GM23248 (cell line): ENCODE measurements around the gene LYSET. TPM values are rescaled to one million over a fixed set of nuclear protein-coding genes. Genes with fewer than 3 reads are reported as not detected.

ENCODE experiments used
- DNase-seq: peaks from one replicate; pipeline ENCODE4 v3.0.0-alpha.2; 2015
- H2AFZ ChIP-seq: fragments of 200-600 bp; sonication (generic); 2 replicates; pipeline ENCODE4 v1.6.1; 2016; ENCODE audit warnings: antibody characterized with exemption
- H3F3A ChIP-seq: fragments of 200-600 bp; sonication (generic); 2 replicates; pipeline ENCODE4 v1.6.1; 2016; ENCODE audit warnings: mild to moderate bottlenecking, antibody characterized with exemption, mixed run types; ENCODE audit not compliant: insufficient read depth
- H3K27ac ChIP-seq: fragments of 200-600 bp; sonication (generic); 2 replicates; pipeline ENCODE4 v1.5.1; 2016; ENCODE audit warnings: mild to moderate bottlenecking
- H3K27me3 ChIP-seq: fragments of 200-600 bp; sonication (generic); replicated peaks from 2 replicates; pipeline ENCODE4 v1.6.1; 2016; ENCODE audit warnings: mild to moderate bottlenecking; ENCODE audit not compliant: insufficient read depth
- H3K36me3 ChIP-seq: fragments of 200-600 bp; sonication (generic); 2 replicates; pipeline ENCODE4 v1.6.1; 2016; ENCODE audit warnings: low read depth, mild to moderate bottlenecking
- H3K4me1 ChIP-seq: fragments of 200-600 bp; sonication (generic); 2 replicates; pipeline ENCODE4 v1.6.1; 2016; ENCODE audit warnings: mild to moderate bottlenecking; ENCODE audit not compliant: insufficient read depth
- H3K4me2 ChIP-seq: fragments of 200-600 bp; sonication (generic); one replicate; pipeline ENCODE4 v1.6.1; 2016; ENCODE audit warnings: mild to moderate bottlenecking; ENCODE audit not compliant: unreplicated experiment
- H3K4me3 ChIP-seq: fragments of 200-600 bp; sonication (generic); 2 replicates; pipeline ENCODE4 v1.5.1; 2016; ENCODE audit warnings: mild to moderate bottlenecking
- H3K79me2 ChIP-seq: fragments of 200-600 bp; sonication (generic); 2 replicates; pipeline ENCODE4 v1.6.1; 2016; ENCODE audit warnings: mild to moderate bottlenecking; ENCODE audit not compliant: insufficient read depth
- H3K9ac ChIP-seq: fragments of 200-600 bp; sonication (generic); 2 replicates; pipeline ENCODE4 v1.6.1; 2016; ENCODE audit warnings: mild to moderate bottlenecking
- H3K9me2 ChIP-seq: fragments of 200-600 bp; sonication (generic); 2 replicates; pipeline ENCODE4 v1.6.1; 2016; ENCODE audit warnings: mixed run types, mild to moderate bottlenecking, moderate library complexity; ENCODE audit not compliant: insufficient read depth
- H3K9me3 ChIP-seq: fragments of 200-600 bp; sonication (generic); one replicate; pipeline ENCODE4 v1.6.1; 2017; ENCODE audit warnings: low read depth
- H4K20me1 ChIP-seq: fragments of 200-600 bp; sonication (generic); 2 replicates; pipeline ENCODE4 v1.6.0; 2016; ENCODE audit not compliant: insufficient read depth
- EZH2 ChIP-seq: fragments of 200-600 bp; sonication (generic); IDR thresholded peaks from 2 replicates; pipeline ENCODE4 v1.6.1; 2018; ENCODE audit warnings: antibody characterized with exemption, mild to moderate bottlenecking; ENCODE audit not compliant: insufficient read depth, poor library complexity, severe bottlenecking
- EZH2phosphoT487 ChIP-seq: fragments of 200-600 bp; sonication (generic); IDR thresholded peaks from 2 replicates; pipeline ENCODE4 v1.6.1; 2018; ENCODE audit warnings: antibody characterized with exemption, moderate library complexity, mild to moderate bottlenecking, low read depth; ENCODE audit not compliant: insufficient read depth
- WGBS, 2 experiments: methylation state at CpG; one replicate each; pipeline ENCODE4 v1.1.6; 2015 to 2017; ENCODE audit warnings: low lambda C conversion rate in 2 of 2, low coverage in 1 of 2; ENCODE audit errors: missing lambda C conversion rate in 2 of 2; 5-methylcytosine and 5-hydroxymethylcytosine counted together
- in situ Hi-C: fragments of 300-500 bp; cut with MboI; formaldehyde crosslinking; loops from 2 replicates; pipeline ENCODE4 v1.15.0; 2020
- polyA plus RNA-seq: library from polyadenylated mRNA; unstranded; fragments of >200 nt; fragmentation: Nextera tagmentation; extraction: Ambion mirVana; gene quantifications from 2 replicates; pipeline ENCODE4 v1.2.1, GENCODE V29; 2016
- total RNA-seq: library from RNA; depleted of rRNA; stranded (reverse); fragments of >200 nt; shearing (Covaris generic); gene quantifications from 2 replicates; pipeline ENCODE4 v1.2.3, GENCODE V29; 2014

Gene LYSET
- total and polyA plus RNA-seq, 2 experiments from 2014 or later, result 7.7 to 18.5 TPM

- Histone ChIP-seq H4K20me1 (no peaks in the 10 kb centered on the region), H2AFZ (no peak overlapping the region), H3K27ac (no peak overlapping the region), H3K9ac (no peak overlapping the region), H3K9me3 (no peaks in the 10 kb centered on the region), H3K4me3 (no peak overlapping the region), H3K4me1 (no peaks in the 10 kb centered on the region), H3K4me2 (no peak overlapping the region), H3K36me3 (no peaks in the 10 kb centered on the region), H3K27me3 (no peaks in the 10 kb centered on the region), H3K79me2 (no peaks in the 10 kb centered on the region; the same call in 1 of the 2 replicates), H3K9me2 (no peaks in the 10 kb centered on the region), H3F3A (no peaks in the 10 kb centered on the region)
- in situ Hi-C loops, result no loop called here
- DNase-seq, result no peak
- WGBS, 2 experiments, result 58 to 71% methylated on average over 1 of the region's 1 CpG
- TF ChIP-seq EZH2 (no peak), EZH2phosphoT487 (no peak)
Measured at GRCh38 chr14:93195316-93195999, 10.3 kb downstream of the LYSET start.

DNA sequence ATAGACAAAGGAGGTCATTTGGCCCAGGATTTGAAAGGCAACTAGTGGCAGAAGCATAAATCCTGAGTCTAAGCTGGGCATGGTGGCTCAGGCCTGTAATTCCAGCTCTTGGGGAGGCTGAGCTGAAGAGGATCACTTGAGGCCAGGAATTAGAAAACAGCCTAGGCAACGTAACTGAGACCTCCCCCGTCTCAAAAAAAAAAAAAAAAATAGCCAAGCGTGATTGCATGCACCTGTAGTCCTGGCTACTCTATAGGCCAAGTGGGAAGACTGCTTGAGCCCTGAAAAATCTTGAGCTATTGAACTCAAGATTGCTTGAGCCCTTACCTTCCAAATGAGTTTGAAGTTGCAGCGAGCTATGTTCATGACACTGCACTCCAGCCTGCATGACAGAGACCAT lies 13.9 kb downstream of the LYSET start:
- peaks cover 17% of the 10 kb centered on the region for H3K79me2 ChIP-seq

DNA sequence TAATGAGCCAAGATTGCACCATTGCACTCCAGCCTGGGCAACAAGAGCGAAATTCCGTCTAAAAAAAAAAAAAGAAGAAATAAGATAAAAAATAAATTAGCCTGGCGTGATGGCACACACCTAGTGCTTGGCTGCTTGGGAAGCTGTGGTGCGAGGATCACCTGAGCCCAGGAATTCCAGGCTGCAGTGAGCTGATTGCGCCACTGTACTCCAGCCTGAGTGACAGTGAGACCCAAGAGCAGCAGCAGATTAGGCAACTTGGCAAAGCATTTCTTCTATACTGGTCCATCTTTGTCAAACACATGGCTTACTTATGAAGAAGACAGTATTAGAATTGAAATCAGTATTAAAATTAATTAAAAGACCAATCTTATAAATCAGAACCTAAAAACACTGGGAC lies 15.4 kb downstream of the LYSET start:
- no peak overlapping the region for H3K9ac ChIP-seq
- no peaks in the 10 kb centered on the region for H3K36me3 ChIP-seq
- no peak overlapping the region for H3K27ac ChIP-seq
- no peak overlapping the region for H3K4me2 ChIP-seq
- no peaks in the 10 kb centered on the region for H3K9me3 ChIP-seq
- DNase-seq, result no peak
- H3K79me2 ChIP-seq, result peaks cover 32% of the 10 kb centered on the region
- H3K27me3 ChIP-seq, result no peaks in the 10 kb centered on the region
- in situ Hi-C loops, result no loop called here
- 0 out of 2 replicates have a peak, but pooled peaks cover 5% of the 10 kb centered on the region for H3F3A ChIP-seq
- WGBS, 2 experiments, result 92 to 98% methylated on average over 4 to 5 of the region's 5 CpGs
- H3K4me3 ChIP-seq, result no peak overlapping the region
- H3K9me2 ChIP-seq, result no peaks in the 10 kb centered on the region
- TF ChIP-seq EZH2phosphoT487 (no peak), EZH2 (no peak)
- no peak overlapping the region for H2AFZ ChIP-seq
- peaks cover 5% of the 10 kb centered on the region; the same call in 1 of the 2 replicates for H3K4me1 ChIP-seq
- no peaks in the 10 kb centered on the region for H4K20me1 ChIP-seq

More for the DNA sequence above, 13.9 kb downstream of the LYSET start:
- Histone ChIP-seq H3K9me2 (no peaks in the 10 kb centered on the region), H4K20me1 (no peaks in the 10 kb centered on the region), H3K9ac (no peak overlapping the region), H3K4me1 (no peaks in the 10 kb centered on the region), H3F3A (0 out of 2 replicates have a peak, but pooled peaks cover 5% of the 10 kb centered on the region), H2AFZ (no peak overlapping the region), H3K27ac (no peak overlapping the region), H3K36me3 (no peaks in the 10 kb centered on the region), H3K9me3 (no peaks in the 10 kb centered on the region), H3K27me3 (no peaks in the 10 kb centered on the region), H3K4me2 (no peak overlapping the region), H3K4me3 (no peak overlapping the region)
- in situ Hi-C loops, result no loop called here
- WGBS, 2 experiments, result 94 to 100% methylated on average over 4 of the region's 4 CpGs
- no peak for DNase-seq
- no peak for TF ChIP-seq EZH2phosphoT487
- no peak for TF ChIP-seq EZH2

- no peaks in the 10 kb centered on the region for H3K36me3 ChIP-seq
- H3K4me3 ChIP-seq, result no peak overlapping the region
- DNase-seq, result no peak
- peaks cover 39% of the 10 kb centered on the region for H3K79me2 ChIP-seq
- no peak overlapping the region for H2AFZ ChIP-seq
- 79 to 83% methylated on average over 7 of the region's 7 CpGs for WGBS, 2 experiments
- no peak overlapping the region for H3K9ac ChIP-seq
- in situ Hi-C loops, result no loop called here
- no peaks in the 10 kb centered on the region for H3K9me3 ChIP-seq
- H3K27me3 ChIP-seq, result no peaks in the 10 kb centered on the region
- H4K20me1 ChIP-seq, result no peaks in the 10 kb centered on the region
- H3F3A ChIP-seq, result 0 out of 2 replicates have a peak, but pooled peaks cover 5% of the 10 kb centered on the region
- H3K27ac ChIP-seq, result no peak overlapping the region
- no peak overlapping the region for H3K4me2 ChIP-seq
- no peaks in the 10 kb centered on the region for H3K9me2 ChIP-seq
- peaks cover 12% of the 10 kb centered on the region; the same call in 1 of the 2 replicates for H3K4me1 ChIP-seq
- TF ChIP-seq EZH2phosphoT487 (no peak), EZH2 (no peak)
Measured at GRCh38 chr14:93201155-93201704, 16.1 kb downstream of the LYSET start.
